Measurements from ENCODE around the gene TMEM63A.
A peak's percentile ranks its signal among the peaks of the same experiment; 100 is the strongest.
"Not testable (repeated sequence)": the region's sequence is repeated elsewhere in the genome, so short reads cannot be mapped to it uniquely, and the experiment has no call there.

The TMEM63A gene

GRCh38 chr1:225820522-225821120, 61.6 kb downstream of the TMEM63A start:
- DNase-seq (ENCODE audit: low spot score) = no peak

- DNase-seq (ENCODE audit: low spot score) = no peak
Observed at GRCh38 chr1:225819346-225820192, 62.6 kb downstream of the TMEM63A start.

DNA sequence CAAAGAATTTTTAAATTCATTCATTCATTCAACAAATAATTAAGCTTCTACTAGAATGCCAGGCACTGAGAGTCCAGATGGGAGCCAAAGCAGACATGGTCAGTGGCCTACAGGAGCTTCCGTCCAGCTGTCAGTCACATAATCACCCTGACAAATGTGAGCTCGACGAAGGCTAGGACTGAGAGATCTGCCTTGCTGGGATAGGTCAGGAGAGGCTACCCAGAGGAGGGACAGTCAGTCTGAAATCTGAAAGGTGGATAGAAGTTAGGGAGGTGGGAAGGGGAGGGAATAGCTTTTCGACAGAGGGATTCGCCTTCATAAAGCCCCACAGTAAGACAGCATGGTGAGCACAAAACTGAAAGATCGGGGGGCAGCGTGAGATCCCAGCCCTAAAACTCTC, 64.0 kb downstream of the TMEM63A start:
- DNase-seq (ENCODE audit: low spot score) = no peak

DNA sequence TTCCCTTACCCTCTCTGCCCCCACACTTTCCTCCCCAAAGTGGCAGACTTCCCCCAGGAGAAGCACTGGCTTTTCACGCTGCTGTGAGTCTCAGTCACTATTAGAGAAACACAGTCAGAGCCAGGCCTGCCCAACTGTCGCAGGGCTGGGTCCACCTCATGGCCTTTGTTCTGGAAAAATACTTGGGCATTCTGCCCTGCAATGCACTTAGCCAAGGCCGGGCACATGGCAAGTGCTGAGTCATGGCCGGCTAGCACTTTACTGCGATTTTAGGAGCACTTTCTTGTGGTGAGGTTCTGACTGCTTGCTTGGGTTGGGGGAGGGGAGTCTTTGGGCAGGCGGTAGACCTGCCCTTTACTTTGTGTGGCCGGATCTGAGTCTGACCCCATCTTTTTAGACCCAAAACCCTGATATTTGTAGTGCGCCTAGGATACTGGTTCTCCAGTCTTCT, 64.5 kb downstream of the TMEM63A start:
- no peak for DNase-seq (ENCODE audit: low spot score)

DNA sequence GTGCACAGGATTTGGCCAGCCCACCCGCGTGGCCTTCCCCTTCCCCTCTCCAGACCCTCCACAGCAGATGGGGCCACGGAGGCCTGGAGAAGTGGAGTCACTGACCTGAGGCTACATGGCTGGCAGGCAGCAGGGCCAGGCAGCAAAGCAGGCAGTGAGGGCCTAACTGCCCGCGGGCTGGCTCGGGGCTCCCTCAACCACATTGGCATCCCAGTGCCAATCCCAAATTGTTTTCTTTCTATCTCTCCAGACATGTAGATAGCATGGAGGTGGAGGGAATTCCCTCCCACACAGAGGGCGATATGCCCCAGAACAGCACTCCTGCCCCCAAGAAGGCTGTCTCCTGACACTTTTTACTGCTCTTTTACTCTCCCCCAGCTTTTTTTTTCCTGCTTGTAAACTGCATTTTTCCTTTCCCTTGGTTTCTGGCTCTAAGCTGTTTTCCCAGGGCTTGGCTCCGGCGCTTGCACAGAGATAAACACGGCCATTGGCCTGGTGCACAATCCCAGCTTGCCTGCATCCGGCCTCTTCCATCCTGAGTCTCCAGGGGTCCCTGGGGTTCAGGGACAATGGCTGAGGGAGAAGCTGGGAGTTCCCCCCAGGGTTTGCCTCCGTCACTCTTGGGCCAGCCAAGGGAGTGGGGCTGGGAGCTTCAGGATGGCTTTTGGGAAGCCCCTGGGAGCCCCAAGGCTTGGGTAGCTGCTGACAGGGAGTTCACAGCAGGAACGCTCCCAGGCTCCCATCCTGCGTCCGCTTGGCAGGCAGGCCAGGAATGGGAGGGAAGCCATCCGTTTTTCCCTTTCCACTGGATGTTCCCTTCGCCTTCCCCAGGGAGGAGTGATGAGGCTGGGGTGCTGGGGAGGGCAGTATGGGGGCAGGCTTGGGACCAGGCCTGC, 65.3 kb downstream of the TMEM63A start:
- no peak for DNase-seq (ENCODE audit: low spot score)

GRCh38 chr1:225815526-225816178, 66.5 kb downstream of the TMEM63A start:
- DNase-seq (ENCODE audit: low spot score) = no peak

DNA sequence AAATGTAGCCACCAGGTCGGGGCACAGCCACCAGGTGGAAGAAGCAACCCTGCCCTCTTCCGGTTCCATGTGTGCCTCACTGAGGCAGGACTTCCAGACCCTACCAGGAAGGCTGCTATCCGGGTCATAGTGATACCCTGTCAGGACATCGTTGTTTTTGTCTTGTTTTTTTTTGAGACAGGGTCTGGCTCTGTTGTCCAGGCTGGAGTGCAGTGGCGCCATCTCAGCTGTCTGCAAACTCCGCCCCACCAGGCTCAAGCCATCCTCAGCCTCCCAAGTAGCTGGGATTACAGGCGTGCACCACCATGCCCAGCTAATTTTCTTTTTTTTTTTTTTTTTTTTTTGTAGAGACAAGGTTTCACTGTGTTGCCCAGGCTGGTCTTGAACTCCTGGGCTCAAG, 67.1 kb downstream of the TMEM63A start:
- DNase-seq (ENCODE audit: low spot score) = not testable (repeated sequence)

GRCh38 chr1:225814381-225814780, 67.8 kb downstream of the TMEM63A start:
- DNase-seq (ENCODE audit: low spot score) = no peak

DNA sequence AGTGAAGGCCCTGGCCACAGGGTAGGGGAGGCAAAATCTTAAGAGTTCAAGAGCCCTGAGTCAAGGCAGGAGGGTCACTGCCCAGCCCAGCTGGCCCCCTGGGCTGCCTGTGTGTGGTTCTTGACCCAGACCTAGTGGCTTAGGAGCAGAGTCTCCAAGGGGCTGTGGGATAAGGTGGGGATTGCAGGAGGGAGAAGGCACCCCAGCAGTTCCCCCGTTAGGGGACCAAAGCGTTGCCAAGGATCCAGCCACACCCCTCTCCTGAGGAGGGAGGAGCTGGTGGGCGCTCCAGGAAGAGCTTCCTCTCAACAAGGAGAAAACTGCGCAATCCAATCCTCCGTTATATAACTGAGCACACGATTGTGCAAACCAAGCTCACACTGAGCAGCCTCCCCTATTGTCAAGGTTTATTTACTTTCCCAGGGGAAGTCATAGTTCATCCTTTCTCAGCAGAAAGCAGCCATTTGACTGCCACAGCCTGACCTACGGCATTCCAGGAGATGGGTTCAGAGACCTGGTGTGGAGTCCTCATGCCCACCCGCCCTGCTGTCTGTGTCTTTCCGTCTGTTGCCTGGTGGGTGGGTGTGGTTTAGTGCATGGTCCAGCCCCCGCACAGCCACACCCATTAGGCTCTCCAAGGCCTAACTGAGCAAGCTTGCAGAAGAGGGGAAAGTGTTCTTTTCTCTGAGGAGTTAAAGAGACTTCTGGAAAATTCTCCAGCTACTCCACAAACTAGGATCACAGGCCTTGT, 68.8 kb downstream of the TMEM63A start:
- DNase-seq (ENCODE audit: low spot score) = peak; percentile 46

- no peak for DNase-seq (ENCODE audit: low spot score)
Observed at GRCh38 chr1:225812488-225813213, 69.5 kb downstream of the TMEM63A start.

- DNase-seq (ENCODE audit: low spot score) = no peak
Observed at GRCh38 chr1:225811622-225812487, 70.3 kb downstream of the TMEM63A start.

DNA sequence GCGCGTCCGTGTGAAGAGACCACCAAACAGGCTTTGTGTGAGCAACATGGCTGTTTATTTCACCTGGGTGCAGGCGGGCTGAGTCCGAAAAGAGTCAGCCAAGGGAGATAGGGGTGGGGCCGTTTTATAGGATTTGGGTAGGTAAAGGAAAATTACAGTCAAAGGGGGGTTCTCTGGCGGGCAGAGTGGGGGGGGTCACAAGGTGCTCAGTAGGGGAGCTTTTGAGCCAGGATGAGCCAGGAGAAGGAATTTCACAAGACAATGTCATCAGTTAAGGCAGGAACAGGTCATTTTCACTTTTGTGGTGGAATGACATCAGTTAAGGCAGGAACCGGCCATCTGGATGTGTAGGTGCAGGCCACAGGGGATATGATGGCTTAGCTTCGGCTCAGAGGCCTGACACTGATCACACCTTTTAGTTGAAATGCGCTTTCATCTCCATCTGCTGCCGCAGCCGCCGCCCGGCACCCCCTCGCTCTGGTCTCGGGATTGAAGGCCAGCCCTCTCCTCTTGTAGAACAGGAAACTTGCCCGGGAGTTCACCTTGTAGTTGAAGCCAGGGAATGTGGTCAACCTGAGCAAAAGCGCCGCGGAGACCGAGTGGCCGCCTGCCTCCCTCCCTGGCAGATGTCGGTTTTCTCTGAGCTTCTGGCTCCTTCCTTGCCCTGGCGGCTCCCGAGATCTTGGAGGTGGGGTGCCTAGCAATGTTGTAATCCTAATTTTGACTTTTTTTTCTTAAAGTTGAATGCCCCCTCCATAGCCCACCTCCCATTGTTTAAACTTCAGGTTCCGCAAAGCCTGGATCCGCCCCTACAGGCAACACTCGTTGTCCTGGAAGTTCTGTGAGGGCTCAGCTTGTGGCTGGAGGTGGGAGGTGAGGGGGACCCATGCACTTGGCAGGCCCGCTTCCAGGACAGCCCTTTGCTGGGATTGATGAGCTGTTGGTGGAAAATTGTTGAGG, 71.3 kb downstream of the TMEM63A start:
- DNase-seq (ENCODE audit: low spot score) = not testable (repeated sequence)

DNA sequence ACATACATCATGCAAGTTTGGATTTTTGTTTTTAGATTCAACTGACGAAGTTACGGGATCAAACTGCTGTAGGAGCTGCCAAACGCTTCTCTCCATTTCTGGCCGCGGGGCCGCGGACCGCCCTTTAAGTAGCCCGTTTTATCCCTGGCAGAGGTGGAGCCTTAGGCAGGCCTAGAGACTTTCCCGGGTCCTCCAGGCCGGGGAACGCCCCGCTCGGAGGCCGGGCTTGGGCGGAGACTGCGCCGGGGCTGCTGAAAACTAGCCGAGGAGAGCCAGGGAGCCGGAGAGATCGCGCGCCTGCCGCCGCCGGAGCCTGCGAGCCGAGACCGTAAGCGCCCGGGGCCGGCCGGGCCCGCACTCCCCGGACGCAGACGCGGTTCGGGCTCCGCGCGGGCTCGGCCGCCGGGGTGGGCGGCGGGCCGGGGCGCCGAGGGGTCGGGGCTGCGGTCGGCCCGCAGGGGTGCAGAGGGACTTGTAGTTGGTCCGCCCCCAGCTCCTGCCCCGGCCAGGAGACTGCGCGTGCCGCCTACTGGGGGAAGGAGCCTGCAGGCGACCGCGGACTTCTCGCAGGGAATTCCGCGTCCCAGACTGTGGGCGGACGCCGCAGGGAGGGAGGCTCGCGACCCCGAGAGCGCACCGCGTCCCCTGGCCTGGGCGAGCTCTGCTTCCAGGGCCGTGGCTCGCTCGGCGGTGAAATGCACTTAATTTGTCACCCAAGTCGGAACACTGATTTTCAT, 72.2 kb downstream of the TMEM63A start, which contains the start of gene EPHX1:
EPHX1 (plus strand) TSS at position 283 of the 737 bp plus-strand sequence. CDS start 18,606 bp downstream, outside the sequence.
- DNase-seq (ENCODE audit: low spot score) = peak; percentile 34

DNA sequence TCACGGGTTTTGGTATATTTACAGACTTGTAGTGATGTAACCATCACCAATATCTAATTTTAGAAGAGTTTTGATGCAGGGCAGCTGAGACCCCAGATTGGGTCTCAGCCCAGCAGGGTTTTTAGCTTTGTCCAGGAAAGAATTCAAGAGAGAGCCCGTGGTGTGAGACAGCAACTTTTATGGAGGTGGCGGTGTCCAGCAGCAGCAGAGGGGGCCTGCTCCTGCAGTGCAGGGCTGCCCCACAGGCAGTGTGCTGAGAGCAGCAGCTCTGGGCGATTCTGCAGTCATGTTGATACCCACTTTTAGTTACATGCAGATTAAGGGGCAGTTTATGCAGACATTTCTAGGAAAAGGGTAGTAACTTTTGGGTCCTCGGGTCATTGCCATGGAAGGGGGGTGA, 74.0 kb downstream of the TMEM63A start:
- DNase-seq (ENCODE audit: low spot score) = no peak

- DNase-seq (ENCODE audit: low spot score) = not testable (repeated sequence)
Observed at GRCh38 chr1:225806736-225807135, 75.4 kb downstream of the TMEM63A start.

DNA sequence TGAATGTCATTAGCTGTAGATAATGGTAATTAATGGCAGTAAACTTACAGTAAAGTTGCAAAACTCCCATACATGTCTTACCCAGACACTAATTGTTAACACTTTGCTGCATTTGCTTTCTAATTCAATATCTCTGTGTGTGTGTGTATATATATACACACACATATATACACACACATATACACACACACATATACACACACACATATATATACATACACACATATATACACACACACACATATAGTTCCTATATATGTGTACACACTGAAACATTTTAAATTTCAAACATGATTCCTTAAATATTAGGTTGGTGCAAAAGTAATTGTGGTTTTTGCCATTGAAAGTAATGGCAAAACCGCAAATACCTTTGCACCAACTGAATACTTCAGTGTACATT, 75.9 kb downstream of the TMEM63A start:
- no peak for DNase-seq (ENCODE audit: low spot score)

DNA sequence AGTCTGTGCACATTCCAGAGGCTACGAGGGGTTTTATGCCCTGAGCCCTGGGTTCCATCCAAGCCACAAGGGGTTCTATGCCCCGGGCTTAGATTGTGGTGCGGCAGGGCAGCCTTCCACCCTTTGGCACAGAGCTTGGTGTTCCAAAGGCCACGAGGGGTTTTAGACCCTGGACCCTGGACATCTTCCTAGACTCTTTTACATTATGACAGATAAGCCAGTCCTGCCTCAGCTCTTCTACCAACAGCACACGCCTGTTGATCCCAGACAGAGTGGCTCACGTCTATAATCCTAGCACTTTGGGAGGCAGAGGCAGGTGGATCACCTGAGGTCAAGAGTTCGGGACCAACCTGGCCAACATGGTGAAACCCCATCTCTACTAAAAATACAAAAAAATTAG, 81.0 kb downstream of the TMEM63A start:
- not testable (repeated sequence) for DNase-seq (ENCODE audit: low spot score)

All from NAMALWA (cell line).